HG03039 (cell line): ENCODE measurements around the gene ADARB2.
"Not testable (repeated sequence)": the region's sequence is repeated elsewhere in the genome, so short reads cannot be mapped to it uniquely, and the experiment has no call there.

Experiments
- ATAC-seq: cut with Tn5 transposase; IDR thresholded peaks from one replicate; pipeline ENCODE4 v1.9.1; 2021; ENCODE audit warnings: mild to moderate bottlenecking, moderate library complexity; ENCODE audit not compliant: unreplicated experiment

The ADARB2 gene

DNA sequence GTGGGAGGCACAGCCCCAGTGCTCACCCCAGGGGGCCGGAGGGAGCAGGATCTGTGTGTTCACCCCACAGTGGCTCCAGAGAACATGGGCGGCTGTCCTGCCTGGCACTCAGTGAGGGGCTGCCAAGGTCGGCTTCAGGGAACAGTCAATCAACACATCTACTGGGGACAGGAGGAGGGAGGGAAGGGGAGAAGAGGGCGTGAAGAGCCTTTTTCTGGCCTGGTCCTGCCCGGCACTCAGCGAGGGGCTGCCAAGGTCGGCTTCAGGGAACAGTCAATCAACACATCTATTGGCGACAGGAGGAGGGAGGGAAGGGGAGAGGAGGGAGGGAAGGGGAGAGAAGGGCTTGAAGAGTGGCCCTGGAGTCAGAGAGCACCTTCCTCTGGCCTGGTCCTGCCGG, 184.9 kb downstream of the ADARB2 start:
- ATAC-seq = no peak

GRCh38 chr10:1551636-1552338, 185.5 kb downstream of the ADARB2 start:
- ATAC-seq = no peak

- no peak for ATAC-seq
Measured at GRCh38 chr10:1550616-1551015, 186.7 kb downstream of the ADARB2 start.

DNA sequence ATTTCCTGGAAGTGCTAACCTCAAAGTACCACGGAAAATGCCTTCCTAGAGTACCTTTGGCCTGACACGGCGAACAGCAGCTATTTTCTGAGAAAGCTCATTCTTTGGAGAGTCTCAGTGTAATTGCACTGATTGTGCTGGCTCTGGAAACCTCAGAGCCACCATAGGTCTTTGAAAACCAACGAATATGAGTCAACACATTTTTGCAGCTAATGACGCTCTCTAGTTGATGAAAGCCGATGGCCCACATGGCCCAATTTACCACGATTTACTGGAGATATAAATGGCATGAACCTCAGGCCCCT, 187.1 kb downstream of the ADARB2 start:
- no peak for ATAC-seq

- no peak for ATAC-seq
Measured at GRCh38 chr10:1549591-1550290, 187.6 kb downstream of the ADARB2 start.

DNA sequence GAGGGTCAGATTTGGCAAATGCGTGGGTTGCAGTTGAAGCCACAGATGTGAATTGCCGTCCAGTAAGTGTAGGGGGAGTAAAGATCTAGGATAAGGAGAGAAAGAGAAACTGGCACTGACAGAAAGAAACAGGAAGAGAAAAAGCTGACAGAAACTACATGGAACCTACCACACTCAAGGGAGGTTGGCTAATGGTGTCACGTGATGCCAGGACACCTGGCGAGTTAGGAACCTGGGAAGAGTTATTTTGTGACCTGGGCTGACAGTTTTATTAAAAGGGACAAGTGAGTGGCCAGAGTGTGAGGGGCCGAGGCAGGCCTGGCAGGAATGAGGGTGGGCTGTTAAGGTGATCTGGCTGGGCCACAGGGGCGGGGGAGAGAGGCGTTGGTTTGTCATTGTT, 188.7 kb downstream of the ADARB2 start:
- ATAC-seq = no peak

DNA sequence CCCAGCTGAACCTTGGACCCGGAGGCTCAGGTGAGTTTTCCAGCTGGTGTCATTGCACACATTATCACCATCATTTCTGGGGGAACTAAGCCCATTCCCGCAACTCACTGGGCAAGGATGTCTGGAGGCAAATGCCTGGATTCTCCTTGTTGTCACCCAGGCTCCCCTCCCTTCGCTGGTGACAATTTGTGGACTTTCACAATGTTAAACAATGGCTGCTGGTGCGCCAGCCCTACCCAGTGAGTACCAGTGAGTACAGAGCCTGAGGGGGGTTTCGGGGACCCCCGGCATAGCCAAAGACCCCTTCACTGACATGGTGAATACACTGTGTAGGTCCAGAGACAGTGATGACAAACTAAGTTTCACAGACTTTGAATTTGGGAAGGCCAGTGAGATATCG, 189.2 kb downstream of the ADARB2 start:
- ATAC-seq = no peak

DNA sequence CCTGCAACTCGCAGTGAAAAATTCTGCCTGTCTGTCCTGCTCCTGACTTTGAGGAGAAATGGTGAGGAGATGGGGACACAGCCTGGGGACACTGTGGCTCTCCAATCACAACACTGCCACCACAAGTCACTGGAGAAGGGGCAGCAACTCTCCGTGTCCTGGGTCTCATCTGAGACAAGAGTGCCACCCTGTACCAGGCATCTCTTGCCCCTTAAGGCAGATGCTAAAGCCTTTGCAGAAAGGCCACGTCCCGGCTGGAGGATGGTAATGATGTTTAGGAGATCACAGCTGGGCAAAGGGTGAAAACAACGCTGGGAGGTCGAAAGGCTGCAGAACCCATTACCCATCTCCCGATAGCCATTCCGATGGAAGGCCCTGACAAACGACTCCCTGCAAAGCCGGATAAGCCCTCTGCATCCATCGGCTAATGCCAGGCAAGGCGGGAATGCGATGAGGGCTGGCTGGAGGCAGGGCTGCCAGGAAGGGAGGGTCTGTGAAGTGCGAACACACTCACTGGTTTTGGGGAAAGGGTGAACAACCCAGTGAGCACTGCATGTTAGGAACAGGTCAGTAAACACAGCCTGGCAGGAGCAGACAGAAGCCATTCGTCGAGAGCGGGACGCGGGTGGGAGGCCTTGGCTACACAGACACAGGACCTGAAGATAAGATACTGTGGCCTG, 190.8 kb downstream of the ADARB2 start:
- no peak for ATAC-seq

DNA sequence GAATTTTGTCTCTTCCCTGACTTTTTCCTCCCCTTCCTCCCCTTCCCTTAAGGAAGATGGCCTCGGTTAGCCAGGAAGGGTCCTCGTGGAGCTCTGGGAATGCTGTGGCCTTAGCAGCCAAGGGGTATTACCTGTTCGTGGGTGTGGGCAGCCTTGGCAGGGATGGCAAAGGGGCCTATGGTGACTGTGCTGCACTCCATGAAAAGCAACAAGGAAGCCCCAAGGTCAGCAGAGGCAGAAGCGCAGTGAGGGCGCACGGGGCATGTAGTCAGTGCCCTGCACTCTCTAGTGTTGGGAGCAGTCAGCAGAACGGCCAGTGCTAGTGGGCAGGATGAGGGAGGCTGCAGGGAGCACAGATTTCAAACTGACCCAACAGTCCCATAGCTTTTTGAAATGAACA, 191.8 kb downstream of the ADARB2 start:
- no peak for ATAC-seq

GRCh38 chr10:1544929-1545328, 192.4 kb downstream of the ADARB2 start:
- ATAC-seq = no peak

GRCh38 chr10:1544209-1544673, 193.1 kb downstream of the ADARB2 start:
- ATAC-seq = no peak

GRCh38 chr10:1543596-1543995, 193.7 kb downstream of the ADARB2 start:
- ATAC-seq = no peak

DNA sequence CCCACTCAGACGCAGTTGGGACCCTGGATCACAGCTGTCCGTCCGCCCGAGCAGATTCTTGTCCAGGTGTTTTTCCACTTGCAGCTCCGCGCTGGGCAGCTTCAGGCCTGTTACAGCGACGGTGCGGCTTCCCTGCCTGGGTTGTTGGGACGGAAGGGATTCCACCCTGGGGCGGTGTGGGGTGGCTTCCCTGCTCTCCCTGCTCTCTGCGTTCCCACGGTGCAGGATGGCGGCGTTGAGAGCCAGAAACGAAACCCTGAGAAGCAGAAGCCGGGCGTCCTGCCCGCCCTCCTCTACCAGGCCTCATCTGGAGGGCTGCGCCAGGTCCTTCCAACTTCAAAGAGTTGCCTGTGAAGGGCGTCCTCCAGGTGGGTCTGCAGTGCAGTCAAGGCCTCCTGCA, 194.4 kb downstream of the ADARB2 start:
- ATAC-seq = no peak

- no peak for ATAC-seq
Measured at GRCh38 chr10:1540144-1540543, 197.2 kb downstream of the ADARB2 start.

DNA sequence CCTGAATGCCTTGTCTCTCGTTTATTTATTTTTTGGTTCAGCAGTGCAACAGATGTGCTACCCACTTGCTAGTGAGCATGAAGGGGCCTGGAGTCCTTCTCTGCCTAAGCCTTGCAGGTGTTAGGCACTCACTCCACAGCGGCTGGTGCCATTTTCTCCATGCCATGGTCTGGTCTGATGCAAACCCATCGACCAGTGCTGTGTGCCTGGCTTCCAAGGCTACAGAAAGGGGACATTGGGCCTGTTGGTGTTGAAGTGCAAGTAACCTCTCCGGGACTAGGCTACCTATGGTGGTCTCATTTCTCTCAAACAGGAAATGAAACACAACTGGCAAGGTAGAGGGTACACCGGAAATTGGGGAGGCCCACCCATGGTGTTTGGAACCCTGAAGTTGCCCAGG, 198.1 kb downstream of the ADARB2 start:
- ATAC-seq = no peak

- no peak for ATAC-seq
Measured at GRCh38 chr10:1538531-1539061, 198.7 kb downstream of the ADARB2 start.

DNA sequence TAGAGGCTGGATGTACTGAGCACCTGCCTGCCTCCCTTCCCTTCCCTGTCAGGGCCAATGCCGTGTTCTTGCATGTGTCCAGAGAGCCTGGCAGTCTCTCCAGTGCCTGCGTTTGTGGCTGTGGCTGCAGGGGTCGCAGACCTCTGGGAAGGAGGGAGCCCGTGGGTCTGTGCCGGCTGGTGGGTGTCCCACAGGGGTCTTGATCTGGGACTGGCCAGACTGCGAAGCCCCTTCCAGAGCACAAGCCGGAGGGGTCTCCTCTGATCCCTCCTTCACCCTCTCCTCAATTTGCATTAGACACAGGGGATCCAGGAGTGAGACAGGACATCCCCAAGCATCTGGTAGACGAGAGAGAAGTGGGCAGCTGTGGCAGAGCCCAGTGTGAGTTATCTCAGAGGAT, 199.2 kb downstream of the ADARB2 start:
- ATAC-seq = no peak

DNA sequence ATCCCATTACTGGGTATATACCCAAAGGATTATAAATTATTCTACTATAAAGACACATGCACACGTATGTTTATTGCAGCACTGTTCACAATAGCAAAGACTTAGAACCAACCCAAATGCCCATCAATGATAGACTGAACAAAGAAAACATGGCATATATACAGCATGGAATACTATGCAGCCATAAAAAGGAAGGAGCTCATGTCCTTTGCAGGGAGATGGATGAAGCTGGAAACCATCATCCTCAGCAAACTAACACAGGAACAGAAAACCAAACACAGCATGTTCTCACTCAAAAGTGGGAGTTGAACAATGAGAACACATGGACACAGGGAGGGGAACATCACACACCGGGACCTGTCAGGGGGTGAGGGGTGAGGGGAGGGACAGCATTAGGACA, 199.9 kb downstream of the ADARB2 start:
- ATAC-seq = not testable (repeated sequence)

DNA sequence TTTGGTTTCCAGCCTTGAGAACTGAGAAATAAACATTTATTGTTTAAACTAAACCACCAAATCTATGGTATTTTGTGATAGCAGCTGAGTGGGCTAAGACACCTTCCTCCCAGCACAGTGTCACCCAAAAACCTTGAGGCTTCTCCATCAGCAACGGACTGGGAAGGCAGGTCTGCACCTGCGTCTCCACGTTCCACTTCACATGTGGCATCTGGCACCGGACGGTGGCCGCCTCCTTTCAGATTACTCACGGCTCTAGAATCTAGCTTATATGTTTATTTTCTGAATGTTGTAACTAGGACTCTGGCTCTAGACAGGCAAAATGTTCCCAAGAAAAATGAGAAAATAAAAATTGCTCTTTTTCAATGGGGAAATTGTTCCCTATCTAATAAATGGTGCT, 201.0 kb downstream of the ADARB2 start:
- no peak for ATAC-seq

DNA sequence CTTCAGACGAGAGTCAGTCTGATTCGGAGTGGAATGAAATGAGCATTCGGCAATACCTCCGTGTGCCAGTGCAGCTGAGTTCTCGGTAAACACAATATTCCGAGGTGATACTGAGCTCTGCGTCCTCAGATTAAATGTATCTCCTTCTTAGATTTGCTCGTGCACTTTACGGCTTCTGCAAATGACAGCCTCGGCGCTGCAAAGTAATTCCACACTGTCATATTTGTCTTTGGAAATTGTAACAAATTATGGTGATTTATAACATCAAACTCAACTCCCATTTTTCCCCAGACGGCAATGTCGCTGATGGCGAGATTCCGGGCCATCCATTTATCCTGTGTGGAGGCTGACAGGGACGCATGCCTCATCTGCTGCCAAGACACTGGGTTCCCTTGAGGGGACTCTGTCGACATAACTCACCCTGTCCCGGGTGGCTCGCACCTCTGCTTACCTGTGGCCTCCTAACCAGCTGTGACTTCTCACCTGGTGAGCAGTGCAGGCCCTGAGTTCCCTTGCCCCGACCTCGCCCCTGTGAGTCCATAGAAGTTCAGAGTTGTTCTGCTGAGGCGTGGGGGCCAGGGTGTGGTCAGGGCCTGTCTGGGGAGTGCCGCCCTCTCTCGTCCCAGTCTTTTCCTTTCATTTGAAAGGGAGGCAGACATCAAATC, 201.9 kb downstream of the ADARB2 start:
- ATAC-seq = no peak

DNA sequence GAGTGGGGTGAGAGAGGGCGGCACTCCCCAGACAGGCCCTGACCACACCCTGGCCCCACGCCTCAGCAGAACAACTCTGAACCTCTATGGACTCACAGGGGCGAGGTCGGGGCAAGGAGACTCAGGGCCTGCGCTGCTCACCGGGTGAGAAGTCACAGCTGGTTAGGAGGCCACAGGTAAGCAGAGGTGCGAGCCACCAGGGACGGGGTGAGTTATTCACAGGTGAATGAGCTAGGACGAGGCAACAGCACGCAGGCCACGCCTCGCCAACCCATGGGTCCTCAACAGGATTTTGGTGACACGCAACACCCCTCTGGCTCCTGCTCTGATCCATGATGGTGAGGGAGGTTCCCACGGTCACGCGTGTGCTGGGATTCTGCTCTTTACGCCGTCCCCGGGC, 202.5 kb downstream of the ADARB2 start:
- ATAC-seq = no peak
